ENCODE data around the gene NCCRP1.

The NCCRP1 gene

GRCh38 chr19:39165857-39166256 is 30.9 kb upstream of the NCCRP1 start:
- no peak for DNase-seq (ENCODE audit: low read depth, low spot score)

- DNase-seq (ENCODE audit: low read depth, low spot score), result peak; percentile 40
These were observed 30.0 kb upstream of the NCCRP1 start for GRCh38 chr19:39166571-39167391.

GRCh38 chr19:39167461-39168257 is 29.1 kb upstream of the NCCRP1 start:
- no peak for DNase-seq (ENCODE audit: low read depth, low spot score)

GRCh38 chr19:39168258-39169142 is 28.3 kb upstream of the NCCRP1 start:
- DNase-seq (ENCODE audit: low read depth, low spot score), result no peak

GRCh38 chr19:39169143-39169810 is 27.5 kb upstream of the NCCRP1 start:
- DNase-seq (ENCODE audit: low read depth, low spot score), result no peak

- DNase-seq (ENCODE audit: low read depth, low spot score), result no peak
These were observed 26.2 kb upstream of the NCCRP1 start for GRCh38 chr19:39170386-39171231.

GRCh38 chr19:39171479-39172465 is 25.0 kb upstream of the NCCRP1 start:
- no peak for DNase-seq (ENCODE audit: low read depth, low spot score)

- no peak for DNase-seq (ENCODE audit: low read depth, low spot score)
These were observed 23.9 kb upstream of the NCCRP1 start for GRCh38 chr19:39172700-39173501.

- DNase-seq (ENCODE audit: low read depth, low spot score), result no peak
These were observed 23.2 kb upstream of the NCCRP1 start for GRCh38 chr19:39173502-39173991.

GRCh38 chr19:39174142-39174541 is 22.6 kb upstream of the NCCRP1 start:
- DNase-seq (ENCODE audit: low read depth, low spot score), result no peak

- DNase-seq (ENCODE audit: low read depth, low spot score), result no peak
These were observed 21.9 kb upstream of the NCCRP1 start for GRCh38 chr19:39174558-39175544.

GRCh38 chr19:39175564-39175963 is 21.2 kb upstream of the NCCRP1 start:
- DNase-seq (ENCODE audit: low read depth, low spot score), result no peak

GRCh38 chr19:39177110-39177699 is 19.6 kb upstream of the NCCRP1 start:
- no peak for DNase-seq (ENCODE audit: low read depth, low spot score)

- no peak for DNase-seq (ENCODE audit: low read depth, low spot score)
These were observed 19.0 kb upstream of the NCCRP1 start for GRCh38 chr19:39177736-39178135.

GRCh38 chr19:39178296-39179006 is 18.3 kb upstream of the NCCRP1 start:
- DNase-seq (ENCODE audit: low read depth, low spot score), result no peak

- no peak for DNase-seq (ENCODE audit: low read depth, low spot score)
These were observed 17.0 kb upstream of the NCCRP1 start for GRCh38 chr19:39179754-39180153.

Measured in astrocyte of the hippocampus (primary cell).